GM12878 (cell line): Measurements from ENCODE around the gene PHC3.
"Not testable (repeated sequence)": the region's sequence is repeated elsewhere in the genome, so short reads cannot be mapped to it uniquely, and the experiment has no call there.

Source experiments
- BRCA1 ChIP-seq: IDR thresholded peaks from 2 replicates; pipeline ENCODE4 v1.6.1; 2011; ENCODE audit warnings: low read depth, low read length, improper control_type of control experiment
- CTCF ChIP-seq, 3 experiments: IDR thresholded peaks in 2 of 3; conservative IDR thresholded peaks in 1 of 3; 2 replicates each; pipeline ENCODE4 v1.5.1; 2011; ENCODE audit warnings: low read depth in 3 of 3, low read length in 3 of 3, mild to moderate bottlenecking in 3 of 3, control low read depth in 2 of 3, moderate library complexity in 2 of 3, inconsistent platforms in 1 of 3, mixed read lengths in 1 of 3; ENCODE audit not compliant: control insufficient read depth in 2 of 3, insufficient read depth in 1 of 3; ENCODE audit errors: extremely low read depth in 1 of 3
- ELK1 ChIP-seq: IDR thresholded peaks from 2 replicates; pipeline ENCODE4 v1.6.1; 2012; ENCODE audit warnings: low read depth, low read length, improper control_type of control experiment
- JUND ChIP-seq: IDR thresholded peaks from 2 replicates; pipeline ENCODE4 v1.6.1; 2012; ENCODE audit warnings: low read depth, mild to moderate bottlenecking, low read length, improper control_type of control experiment, moderate library complexity
- POLR2A ChIP-seq: IDR thresholded peaks from 2 replicates; pipeline ENCODE4 v1.6.1; 2011; ENCODE audit warnings: low read depth, mild to moderate bottlenecking, low read length
- RAD51 ChIP-seq: fragments of 450-650 bp; IDR thresholded peaks from 2 replicates; pipeline ENCODE4 v1.6.1; 2016; ENCODE audit warnings: moderate library complexity, mild to moderate bottlenecking, inconsistent platforms
- RELB ChIP-seq: fragments of 450-650 bp; IDR thresholded peaks from 2 replicates; pipeline ENCODE4 v1.6.1; 2017; ENCODE audit warnings: low read depth, mild to moderate bottlenecking, moderate library complexity
- RFX5 ChIP-seq: IDR thresholded peaks from 2 replicates; pipeline ENCODE4 v1.6.1; 2011; ENCODE audit warnings: low read depth, low read length, improper control_type of control experiment
- SIN3A ChIP-seq: IDR thresholded peaks from 2 replicates; pipeline ENCODE4 v1.6.1; 2012; ENCODE audit warnings: low read depth, low read length, improper control_type of control experiment
- YY1 ChIP-seq: IDR thresholded peaks from 2 replicates; pipeline ENCODE4 v1.6.1; 2011; ENCODE audit warnings: low read depth, mild to moderate bottlenecking, low read length
- TF ChIP-seq, protein P1 (sequence below): fragments of 450-650 bp; IDR thresholded peaks from 2 replicates; pipeline ENCODE4 v1.6.1; 2018; ENCODE audit warnings: borderline replicate concordance, mild to moderate bottlenecking; ENCODE audit not compliant: partially characterized antibody
- TF ChIP-seq, protein P2 (sequence below): fragments of 450-650 bp; conservative IDR thresholded peaks from 2 replicates; pipeline ENCODE4 v1.6.1; 2017; ENCODE audit warnings: mild to moderate bottlenecking, moderate library complexity
- TF ChIP-seq, protein P3 (sequence below): IDR thresholded peaks from 2 replicates; pipeline ENCODE4 v1.6.1; 2011; ENCODE audit warnings: mild to moderate bottlenecking, low read depth, low read length, moderate library complexity; ENCODE audit not compliant: insufficient replicate concordance

- not testable (repeated sequence) for TF ChIP-seq RELB; ELK1; CTCF (IDR thresholded peaks at IDR 0.05 in 2 of 3, conservative IDR thresholded peaks at IDR 0.05 in 1 of 3; ENCODE audit: control insufficient read depth in 2 of 3, extremely low read depth in 1 of 3, insufficient read depth in 1 of 3, low read depth in 3 of 3, low read length in 3 of 3); POLR2A; SIN3A; RFX5; BRCA1; RAD51; JUND; YY1
- TF ChIP-seq, protein P1, sequence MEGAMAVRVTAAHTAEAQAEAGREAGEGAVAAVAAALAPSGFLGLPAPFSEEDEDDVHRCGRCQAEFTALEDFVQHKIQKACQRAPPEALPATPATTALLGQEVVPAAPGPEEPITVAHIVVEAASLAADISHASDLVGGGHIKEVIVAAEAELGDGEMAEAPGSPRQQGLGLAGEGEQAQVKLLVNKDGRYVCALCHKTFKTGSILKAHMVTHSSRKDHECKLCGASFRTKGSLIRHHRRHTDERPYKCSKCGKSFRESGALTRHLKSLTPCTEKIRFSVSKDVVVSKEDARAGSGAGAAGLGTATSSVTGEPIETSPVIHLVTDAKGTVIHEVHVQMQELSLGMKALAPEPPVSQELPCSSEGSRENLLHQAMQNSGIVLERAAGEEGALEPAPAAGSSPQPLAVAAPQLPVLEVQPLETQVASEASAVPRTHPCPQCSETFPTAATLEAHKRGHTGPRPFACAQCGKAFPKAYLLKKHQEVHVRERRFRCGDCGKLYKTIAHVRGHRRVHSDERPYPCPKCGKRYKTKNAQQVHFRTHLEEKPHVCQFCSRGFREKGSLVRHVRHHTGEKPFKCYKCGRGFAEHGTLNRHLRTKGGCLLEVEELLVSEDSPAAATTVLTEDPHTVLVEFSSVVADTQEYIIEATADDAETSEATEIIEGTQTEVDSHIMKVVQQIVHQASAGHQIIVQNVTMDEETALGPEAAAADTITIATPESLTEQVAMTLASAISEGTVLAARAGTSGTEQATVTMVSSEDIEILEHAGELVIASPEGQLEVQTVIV: not testable (repeated sequence)
- TF ChIP-seq, protein P2, sequence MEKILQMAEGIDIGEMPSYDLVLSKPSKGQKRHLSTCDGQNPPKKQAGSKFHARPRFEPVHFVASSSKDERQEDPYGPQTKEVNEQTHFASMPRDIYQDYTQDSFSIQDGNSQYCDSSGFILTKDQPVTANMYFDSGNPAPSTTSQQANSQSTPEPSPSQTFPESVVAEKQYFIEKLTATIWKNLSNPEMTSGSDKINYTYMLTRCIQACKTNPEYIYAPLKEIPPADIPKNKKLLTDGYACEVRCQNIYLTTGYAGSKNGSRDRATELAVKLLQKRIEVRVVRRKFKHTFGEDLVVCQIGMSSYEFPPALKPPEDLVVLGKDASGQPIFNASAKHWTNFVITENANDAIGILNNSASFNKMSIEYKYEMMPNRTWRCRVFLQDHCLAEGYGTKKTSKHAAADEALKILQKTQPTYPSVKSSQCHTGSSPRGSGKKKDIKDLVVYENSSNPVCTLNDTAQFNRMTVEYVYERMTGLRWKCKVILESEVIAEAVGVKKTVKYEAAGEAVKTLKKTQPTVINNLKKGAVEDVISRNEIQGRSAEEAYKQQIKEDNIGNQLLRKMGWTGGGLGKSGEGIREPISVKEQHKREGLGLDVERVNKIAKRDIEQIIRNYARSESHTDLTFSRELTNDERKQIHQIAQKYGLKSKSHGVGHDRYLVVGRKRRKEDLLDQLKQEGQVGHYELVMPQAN: not testable (repeated sequence)
- TF ChIP-seq, protein P3, sequence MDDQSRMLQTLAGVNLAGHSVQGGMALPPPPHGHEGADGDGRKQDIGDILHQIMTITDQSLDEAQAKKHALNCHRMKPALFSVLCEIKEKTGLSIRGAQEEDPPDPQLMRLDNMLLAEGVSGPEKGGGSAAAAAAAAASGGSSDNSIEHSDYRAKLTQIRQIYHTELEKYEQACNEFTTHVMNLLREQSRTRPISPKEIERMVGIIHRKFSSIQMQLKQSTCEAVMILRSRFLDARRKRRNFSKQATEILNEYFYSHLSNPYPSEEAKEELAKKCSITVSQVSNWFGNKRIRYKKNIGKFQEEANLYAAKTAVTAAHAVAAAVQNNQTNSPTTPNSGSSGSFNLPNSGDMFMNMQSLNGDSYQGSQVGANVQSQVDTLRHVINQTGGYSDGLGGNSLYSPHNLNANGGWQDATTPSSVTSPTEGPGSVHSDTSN: not testable (repeated sequence)
These were observed 24.7 kb upstream of the PHC3 start for GRCh38 chr3:170206164-170206762.
